SU-DHL-6 (cell line): Measurements from ENCODE around the gene CAMK1.

Experiments
- H2AFZ ChIP-seq: fragments of 200-600 bp; sonication (generic); 2 replicates; pipeline ENCODE4 v1.6.1; 2014; ENCODE audit warnings: low read depth, mild to moderate bottlenecking, moderate library complexity, mixed read lengths, antibody characterized with exemption, low read length; ENCODE audit not compliant: severe bottlenecking
- H3F3A ChIP-seq: fragments of 200-600 bp; shearing (Covaris generic); 2 replicates; pipeline ENCODE4 v1.6.0; 2016; ENCODE audit warnings: antibody characterized with exemption, mild to moderate bottlenecking; ENCODE audit not compliant: insufficient read depth
- H3K27ac ChIP-seq: fragments of 200-600 bp; sonication (generic); 2 replicates; pipeline ENCODE4 v1.5.1; 2016; ENCODE audit warnings: low read depth, mild to moderate bottlenecking, low read length, moderate library complexity, mixed read lengths
- H3K27me3 ChIP-seq: fragments of 200-600 bp; sonication (generic), shearing (Covaris generic); 2 replicates; pipeline ENCODE4 v1.6.0; 2014; ENCODE audit warnings: mild to moderate bottlenecking, low read length
- H3K36me3 ChIP-seq: fragments of 200-600 bp; sonication (generic); 2 replicates; pipeline ENCODE4 v1.6.1; 2014; ENCODE audit warnings: mild to moderate bottlenecking, low read length, mixed read lengths
- H3K4me2 ChIP-seq: fragments of 300-600, 200-600 bp; shearing (Covaris generic), sonication (generic); 2 replicates; pipeline ENCODE4 v1.6.0; 2014; ENCODE audit warnings: low read length, low read depth, mild to moderate bottlenecking; ENCODE audit not compliant: poor library complexity, severe bottlenecking
- H3K4me3 ChIP-seq: fragments of 200-600 bp; sonication (generic); 2 replicates; pipeline ENCODE4 v1.5.1; 2014; ENCODE audit warnings: antibody characterized with exemption, low read length, mild to moderate bottlenecking, mixed read lengths; ENCODE audit not compliant: insufficient read depth, poor library complexity, severe bottlenecking
- H3K79me2 ChIP-seq: fragments of 200-600 bp; sonication (generic); 2 replicates; pipeline ENCODE4 v1.6.1; 2014; ENCODE audit warnings: mild to moderate bottlenecking, low read length, moderate library complexity; ENCODE audit not compliant: insufficient read depth
- H3K9ac ChIP-seq: fragments of 200-600 bp; sonication (generic); 2 replicates; pipeline ENCODE4 v1.7.0; 2014; ENCODE audit warnings: mild to moderate bottlenecking, low read length
- H3K9me2 ChIP-seq: fragments of 200-600 bp; sonication (generic); replicated peaks from 2 replicates; pipeline ENCODE4 v1.6.1; 2014; ENCODE audit warnings: low read length; ENCODE audit not compliant: insufficient read depth
- H3K9me3 ChIP-seq: fragments of 200-600 bp; sonication (generic); 2 replicates; pipeline ENCODE4 v1.6.1; 2014; ENCODE audit warnings: low read length, mixed read lengths; ENCODE audit not compliant: insufficient read depth
- H4K20me1 ChIP-seq: fragments of 200-600 bp; sonication (generic); 2 replicates; pipeline ENCODE4 v1.6.1; 2014; ENCODE audit warnings: low read depth, mild to moderate bottlenecking, antibody characterized with exemption, low read length, moderate library complexity, mixed read lengths
- CTCF ChIP-seq: fragments of 200-600 bp; sonication (generic); IDR thresholded peaks from one replicate; pipeline ENCODE4 v1.5.1; 2017; ENCODE audit warnings: antibody characterized with exemption, mild to moderate bottlenecking, low read length, moderate library complexity; ENCODE audit not compliant: insufficient read depth, poor library complexity, severe bottlenecking
- EZH2phosphoT487 ChIP-seq: fragments of 200-600 bp; sonication (generic), shearing (Covaris generic); conservative IDR thresholded peaks from 2 replicates; pipeline ENCODE4 v1.6.1; 2018; ENCODE audit warnings: mild to moderate bottlenecking, antibody characterized with exemption, low read length, moderate library complexity, mixed read lengths

The CAMK1 gene

GRCh38 chr3:9797196-9797945, 27.6 kb upstream of the CAMK1 start:
- H3F3A ChIP-seq: no peaks in the 10 kb centered on the region
- no peaks in the 10 kb centered on the region for H3K27me3 ChIP-seq
- peaks cover 11% of the 10 kb centered on the region; the same call in 1 of the 2 replicates for H4K20me1 ChIP-seq
- H3K4me3 ChIP-seq: no peak overlapping the region
- H3K9me3 ChIP-seq: no peaks in the 10 kb centered on the region
- peaks cover 31% of the 10 kb centered on the region for H3K36me3 ChIP-seq
- no peak overlapping the region for H3K4me2 ChIP-seq
- H3K27ac ChIP-seq: no peak overlapping the region
- no peak overlapping the region for H2AFZ ChIP-seq
- H3K9ac ChIP-seq: no peak overlapping the region
- peaks cover 47% of the 10 kb centered on the region for H3K79me2 ChIP-seq
- TF ChIP-seq CTCF: no peak
- no peak for TF ChIP-seq EZH2phosphoT487
- H3K9me2 ChIP-seq: no peaks in the 10 kb centered on the region

- H3K9me2 ChIP-seq: no peaks in the 10 kb centered on the region
- peaks cover 11% of the 10 kb centered on the region; the same call in 1 of the 2 replicates for H4K20me1 ChIP-seq
- H3K4me2 ChIP-seq: no peak overlapping the region
- no peak overlapping the region for H2AFZ ChIP-seq
- 0 out of 2 replicates have a peak, but pooled peaks cover 4% of the 10 kb centered on the region for H3F3A ChIP-seq
- no peak overlapping the region for H3K4me3 ChIP-seq
- H3K36me3 ChIP-seq: peaks cover 21% of the 10 kb centered on the region
- no peaks in the 10 kb centered on the region for H3K27me3 ChIP-seq
- TF ChIP-seq CTCF: no peak
- TF ChIP-seq EZH2phosphoT487: no peak
- H3K9ac ChIP-seq: no peak overlapping the region
- no peak overlapping the region for H3K27ac ChIP-seq
- peaks cover 55% of the 10 kb centered on the region for H3K79me2 ChIP-seq
- H3K9me3 ChIP-seq: no peaks in the 10 kb centered on the region
These were observed 25.5 kb upstream of the CAMK1 start for GRCh38 chr3:9795207-9795606.

GRCh38 chr3:9794400-9794799, 24.7 kb upstream of the CAMK1 start:
- Histone ChIP-seq H3K9ac (no peak overlapping the region), H3K9me3 (no peaks in the 10 kb centered on the region), H2AFZ (no peak overlapping the region), H3K27ac (no peak overlapping the region), H3K36me3 (peaks cover 14% of the 10 kb centered on the region), H3K9me2 (no peaks in the 10 kb centered on the region), H3K27me3 (no peaks in the 10 kb centered on the region), H3F3A (0 out of 2 replicates have a peak, but pooled peaks cover 4% of the 10 kb centered on the region), H3K4me3 (no peak overlapping the region), H3K4me2 (peak overlapping the region; percentile 89), H4K20me1 (peaks cover 11% of the 10 kb centered on the region; the same call in 1 of the 2 replicates), H3K79me2 (peaks cover 55% of the 10 kb centered on the region)
- TF ChIP-seq CTCF: no peak
- TF ChIP-seq EZH2phosphoT487: no peak
